ENCODE measurements around the gene NCS1. TPM values are rescaled to one million over a fixed set of nuclear protein-coding genes. Genes with fewer than 3 reads are reported as not detected.

Gene NCS1
- total and polyA plus RNA-seq, 2 of the 8 experiments (the other 6 are each of a cell fraction or from before 2014, with no cell fraction given), result 34.7 to 47.6 TPM

GRCh38 chr9:130193531-130194377 lies 21.6 kb downstream of the NCS1 start (continued):
- TF ChIP-seq, protein P1, sequence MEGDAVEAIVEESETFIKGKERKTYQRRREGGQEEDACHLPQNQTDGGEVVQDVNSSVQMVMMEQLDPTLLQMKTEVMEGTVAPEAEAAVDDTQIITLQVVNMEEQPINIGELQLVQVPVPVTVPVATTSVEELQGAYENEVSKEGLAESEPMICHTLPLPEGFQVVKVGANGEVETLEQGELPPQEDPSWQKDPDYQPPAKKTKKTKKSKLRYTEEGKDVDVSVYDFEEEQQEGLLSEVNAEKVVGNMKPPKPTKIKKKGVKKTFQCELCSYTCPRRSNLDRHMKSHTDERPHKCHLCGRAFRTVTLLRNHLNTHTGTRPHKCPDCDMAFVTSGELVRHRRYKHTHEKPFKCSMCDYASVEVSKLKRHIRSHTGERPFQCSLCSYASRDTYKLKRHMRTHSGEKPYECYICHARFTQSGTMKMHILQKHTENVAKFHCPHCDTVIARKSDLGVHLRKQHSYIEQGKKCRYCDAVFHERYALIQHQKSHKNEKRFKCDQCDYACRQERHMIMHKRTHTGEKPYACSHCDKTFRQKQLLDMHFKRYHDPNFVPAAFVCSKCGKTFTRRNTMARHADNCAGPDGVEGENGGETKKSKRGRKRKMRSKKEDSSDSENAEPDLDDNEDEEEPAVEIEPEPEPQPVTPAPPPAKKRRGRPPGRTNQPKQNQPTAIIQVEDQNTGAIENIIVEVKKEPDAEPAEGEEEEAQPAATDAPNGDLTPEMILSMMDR (IDR thresholded peaks at IDR 0.05; ENCODE audit: control extremely low read depth in 1 of 3, insufficient read depth in 1 of 3, low read depth in 1 of 3, low read length in 3 of 3), result no peak
- TF ChIP-seq TAF7 (optimal IDR thresholded peaks at IDR 0.05; ENCODE audit: borderline replicate concordance, low read depth, low read length) (no peak), RAD21 (IDR thresholded peaks at IDR 0.05 in 1 of 2, conservative IDR thresholded peaks at IDR 0.05 in 1 of 2; ENCODE audit: low read depth in 2 of 2, low read length in 2 of 2) (no peak)

Measured in H1 (cell line).